ENCODE data around the gene RERG.
"Not testable (repeated sequence)": the region's sequence is repeated elsewhere in the genome, so short reads cannot be mapped to it uniquely, and the experiment has no call there.

The RERG gene, protein sequence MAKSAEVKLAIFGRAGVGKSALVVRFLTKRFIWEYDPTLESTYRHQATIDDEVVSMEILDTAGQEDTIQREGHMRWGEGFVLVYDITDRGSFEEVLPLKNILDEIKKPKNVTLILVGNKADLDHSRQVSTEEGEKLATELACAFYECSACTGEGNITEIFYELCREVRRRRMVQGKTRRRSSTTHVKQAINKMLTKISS

DNA sequence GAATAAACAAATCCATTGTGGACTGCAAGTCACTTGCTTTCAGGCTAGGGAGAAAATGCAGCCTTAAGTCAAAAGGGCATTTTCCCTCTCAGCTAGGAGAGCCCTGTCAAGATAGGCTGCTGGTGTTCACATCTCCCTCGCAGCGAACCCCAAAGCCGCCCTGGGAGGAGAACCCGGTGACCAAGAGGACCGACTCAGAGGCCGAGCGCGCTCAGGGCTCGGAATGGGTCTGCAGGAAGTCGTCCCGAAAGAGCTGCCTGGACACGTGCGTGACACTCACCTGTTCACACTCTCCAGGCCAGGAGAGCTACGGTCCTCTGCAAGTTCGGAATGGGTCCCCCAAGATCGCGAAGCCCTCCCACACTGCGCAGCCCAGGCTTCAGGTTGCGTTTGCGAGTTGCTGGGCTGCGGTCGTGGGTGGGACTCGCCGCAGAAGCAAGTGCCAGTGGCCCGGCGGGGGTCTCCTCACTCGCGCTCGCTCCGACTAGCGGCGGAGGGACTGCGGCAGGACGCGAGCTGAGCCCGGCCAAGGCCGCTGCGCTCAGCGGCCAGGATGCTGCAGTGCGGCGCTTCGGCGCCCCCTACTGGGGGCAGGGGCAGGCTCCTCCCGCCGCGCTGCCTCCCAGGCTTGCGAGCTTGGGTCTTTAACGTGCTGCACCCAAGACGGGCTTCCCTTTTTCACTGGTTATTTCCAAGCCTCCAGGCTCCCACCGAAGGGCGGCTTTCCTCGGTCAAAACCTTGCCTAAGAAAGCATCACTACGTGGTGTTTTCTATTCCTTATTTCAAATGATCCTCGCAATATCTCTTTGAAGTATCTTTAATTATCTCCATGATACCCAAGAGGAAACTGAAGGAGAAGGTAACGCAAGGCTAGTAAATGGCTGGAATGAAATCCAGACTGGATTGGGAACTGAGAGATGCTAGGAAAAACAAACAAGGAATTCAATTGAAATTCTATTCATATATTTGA, at the start of gene RERG:
TSS of gene RERG (minus strand) at position 503 of the 971 bp plus-strand sequence. CDS start 3,928 bp downstream, outside the sequence.
- DNase-seq: peak; percentile 89

DNA sequence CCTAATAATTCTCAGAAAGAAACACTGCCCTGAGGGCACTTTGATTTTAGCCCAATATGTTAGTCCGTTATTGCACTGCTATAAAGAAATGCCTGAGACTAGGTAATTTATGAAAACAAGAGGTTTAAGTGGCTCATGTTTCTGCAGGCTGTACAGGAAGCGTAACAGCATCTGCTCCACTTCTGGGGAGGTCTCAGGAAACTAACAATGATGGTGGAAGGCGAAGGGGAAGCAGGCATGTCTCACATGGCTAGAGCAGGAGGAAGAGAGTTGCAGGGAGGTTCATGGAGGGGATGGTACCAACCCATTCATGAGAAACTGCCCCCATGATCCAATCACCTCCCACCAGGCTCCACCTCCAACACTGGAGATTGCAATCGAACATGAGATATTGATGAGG, 49.4 kb upstream of the RERG start:
- DNase-seq: peak; percentile 26

DNA sequence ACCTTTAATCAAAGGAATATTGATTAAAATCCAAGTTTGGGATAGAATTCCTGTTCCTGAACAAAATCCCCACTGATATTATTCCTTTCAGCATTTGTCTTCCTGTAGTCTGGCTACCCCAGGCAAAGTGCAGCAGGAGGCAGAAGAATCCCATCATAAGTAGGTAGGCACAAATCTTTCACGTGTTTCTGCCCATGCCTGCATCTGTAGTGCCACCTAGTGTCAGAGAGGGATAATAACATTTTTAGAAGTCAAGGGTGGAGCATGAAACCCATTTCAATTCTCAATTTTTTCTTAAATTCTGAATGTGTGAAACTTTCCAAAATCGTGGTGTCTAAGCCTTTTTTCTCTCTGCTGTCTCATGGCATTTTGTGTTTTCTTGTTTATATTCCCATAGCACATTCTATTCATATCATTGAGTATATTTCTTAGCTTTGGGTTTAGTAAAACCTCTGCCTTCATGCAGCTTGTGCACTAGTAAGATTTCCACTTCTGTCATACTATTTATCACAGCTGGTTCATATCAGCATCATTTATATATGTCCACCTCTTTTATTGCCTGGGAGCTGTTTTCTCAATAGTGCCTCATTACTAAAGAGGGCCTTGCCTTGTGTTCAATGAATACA, 47.8 kb upstream of the RERG start:
- DNase-seq: peak; percentile 77

DNA sequence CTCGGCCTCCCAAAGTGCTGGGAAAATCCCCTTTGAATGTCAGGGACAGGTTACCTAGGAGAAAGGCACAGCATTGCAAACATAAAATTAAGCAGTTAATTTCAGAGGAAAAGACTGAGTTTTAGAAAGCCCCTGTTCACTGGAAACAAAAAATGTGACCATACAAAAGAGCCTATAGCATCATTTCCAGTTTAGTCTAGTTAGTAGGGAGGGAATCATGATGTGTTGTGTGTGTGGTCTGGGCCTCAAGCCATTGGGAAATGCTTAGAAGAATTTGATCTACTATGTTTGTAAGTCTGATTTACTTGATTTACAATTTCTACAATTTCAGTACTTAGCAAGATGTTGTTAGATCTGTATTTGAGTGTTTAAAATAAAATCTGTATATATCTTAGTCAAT, 47.1 kb upstream of the RERG start:
- no peak for DNase-seq

DNA sequence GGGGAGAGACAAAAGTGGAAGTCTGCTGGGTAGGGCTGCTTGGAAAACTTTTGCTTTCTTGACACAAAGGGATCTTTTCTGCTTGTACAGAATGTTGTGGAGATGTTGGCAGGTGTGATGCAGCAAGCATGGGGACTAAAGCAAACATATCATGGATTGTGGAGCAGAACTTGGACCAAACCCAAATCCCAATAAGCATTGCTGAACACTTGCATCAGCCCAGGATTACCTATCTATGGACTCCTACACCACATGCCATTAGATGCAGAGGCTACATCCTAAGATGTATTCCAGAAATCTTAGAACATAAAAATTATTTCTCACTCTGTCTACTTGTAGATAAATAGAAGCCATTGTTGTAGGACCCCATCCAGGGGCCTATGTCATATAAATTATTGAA, 44.7 kb upstream of the RERG start:
- peak; percentile 47 for DNase-seq

DNA sequence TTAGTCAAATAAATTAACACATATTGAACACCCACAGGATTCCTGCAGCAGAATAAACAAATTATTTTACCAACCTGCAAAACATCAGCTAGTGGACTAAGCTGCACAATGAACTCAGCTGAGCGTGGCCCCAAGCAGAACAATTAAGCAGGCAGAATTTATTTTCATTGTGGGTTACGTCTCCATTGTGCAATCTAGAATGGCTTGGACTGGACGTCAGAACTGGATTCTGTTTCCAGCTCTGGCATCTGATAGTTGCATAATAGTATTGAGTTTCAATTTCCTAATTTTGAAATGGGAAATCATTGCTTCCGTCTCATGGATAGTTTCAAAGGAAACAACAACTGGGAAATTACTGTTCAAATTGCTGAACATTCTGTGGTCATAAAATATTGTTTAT, 35.5 kb upstream of the RERG start:
- peak; percentile 68 for DNase-seq

DNA sequence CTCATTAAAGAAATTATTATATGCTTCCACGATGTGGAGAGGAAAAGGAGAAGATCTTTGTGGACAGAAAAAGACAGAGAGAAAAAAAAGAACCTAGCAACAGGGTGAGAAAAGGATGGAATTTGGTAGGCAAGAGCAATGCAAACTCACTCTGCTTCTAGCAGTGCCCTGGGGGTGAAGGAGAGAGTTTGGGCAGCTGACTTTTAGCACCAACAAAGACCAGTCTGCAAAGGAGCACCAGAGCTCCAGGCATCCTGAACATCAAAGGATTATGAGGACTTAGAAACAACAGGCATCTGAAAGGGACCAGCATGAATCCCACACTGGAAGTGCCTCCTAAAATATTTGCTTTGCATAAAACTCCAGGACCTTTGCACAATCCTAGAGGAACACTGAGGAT, 32.8 kb upstream of the RERG start:
- peak; percentile 65 for DNase-seq

DNA sequence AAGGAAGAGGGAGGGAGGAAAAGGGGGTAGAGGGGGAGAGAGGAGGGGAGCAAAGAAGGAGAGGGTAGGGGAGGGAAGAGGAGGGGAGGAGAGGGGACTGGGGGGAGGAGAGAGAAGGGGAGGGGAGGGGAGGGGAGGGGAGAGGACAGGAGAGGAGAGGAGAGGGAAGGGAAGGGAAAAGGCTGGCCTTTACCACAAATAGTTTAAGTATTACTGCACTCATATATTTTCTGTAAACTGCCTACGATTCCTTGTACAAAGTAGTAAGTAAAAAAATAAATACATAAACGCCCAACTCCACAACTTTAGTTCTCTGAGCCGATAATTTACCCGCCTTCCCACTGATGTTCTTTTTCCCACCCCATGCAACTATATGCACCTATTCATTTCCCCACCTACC, 23.7 kb upstream of the RERG start:
- no peak for DNase-seq

DNA sequence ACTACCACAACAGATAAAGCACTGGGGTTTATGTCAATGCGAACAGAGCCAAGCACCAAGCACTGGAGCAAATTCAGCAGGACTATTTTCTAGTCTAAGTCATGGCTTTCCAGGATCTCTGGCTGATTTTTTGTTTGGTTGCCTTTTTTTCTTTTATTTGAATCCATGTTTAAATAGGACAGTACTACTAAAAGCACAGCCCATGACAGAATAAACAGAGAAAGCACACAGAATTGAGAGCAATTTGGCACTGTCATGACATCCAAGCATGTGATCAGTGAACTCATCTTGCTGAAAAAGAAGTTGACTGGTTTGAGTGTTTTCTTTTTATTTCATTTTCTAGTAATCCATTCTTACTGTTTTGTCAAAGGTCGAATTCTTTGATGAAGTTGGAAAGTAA, 23.1 kb upstream of the RERG start:
- peak; percentile 70 for DNase-seq

DNA sequence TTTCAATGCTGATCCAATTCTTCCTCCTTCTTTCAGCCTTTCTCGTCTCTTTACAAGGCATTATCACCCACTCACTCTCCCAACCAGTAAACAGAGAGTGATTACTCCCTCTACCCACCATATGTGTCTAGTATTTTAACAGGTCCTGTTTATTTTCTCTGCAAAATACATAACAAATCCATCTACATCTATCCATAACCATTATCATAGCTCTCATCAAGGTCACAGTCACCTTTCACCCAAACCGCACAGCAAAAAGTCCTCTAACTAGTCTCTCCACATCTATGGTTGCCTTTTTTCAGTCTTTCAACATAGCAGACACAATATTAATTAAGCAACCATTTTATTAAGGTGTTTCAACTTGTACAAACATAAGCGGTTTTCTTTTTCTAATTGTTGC, 21.9 kb upstream of the RERG start:
- no peak for DNase-seq

DNA sequence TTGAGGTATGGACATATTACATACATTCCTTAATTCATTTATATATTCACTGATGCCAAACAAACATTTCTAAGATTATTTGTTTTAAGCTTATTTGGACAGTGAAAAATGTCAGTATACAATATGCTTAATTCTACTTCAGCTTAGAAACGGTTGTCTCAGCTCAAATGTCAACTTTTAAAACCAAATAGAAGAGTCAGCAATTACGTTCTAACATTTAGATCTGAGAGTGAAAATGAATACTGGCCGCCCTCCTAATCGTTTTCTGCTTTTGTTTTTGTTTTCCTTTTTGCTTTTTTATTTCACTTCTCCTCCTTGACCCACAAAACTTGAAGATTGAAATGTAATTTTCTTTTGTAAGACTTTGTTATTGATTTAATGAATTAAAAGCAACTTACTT, 19.7 kb upstream of the RERG start:
- DNase-seq: no peak

DNA sequence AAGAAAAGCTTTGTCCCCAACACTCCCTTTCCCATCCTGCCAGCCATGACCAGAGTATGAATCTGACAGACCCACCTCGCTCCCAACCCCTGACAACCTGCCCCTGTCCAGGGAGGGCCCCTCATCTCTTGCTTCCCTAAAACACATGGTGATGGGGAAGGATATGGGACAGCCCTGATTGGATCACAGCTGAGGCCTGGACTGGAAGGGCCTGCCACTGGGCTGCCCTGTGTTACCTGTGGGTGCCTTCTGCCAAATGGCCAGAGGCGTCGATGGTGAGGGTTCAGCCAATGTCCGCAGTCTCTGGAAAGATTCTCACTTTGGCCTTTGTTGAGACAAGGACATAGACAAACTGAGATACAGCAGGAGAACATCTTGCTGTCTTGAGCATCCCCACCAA, 13.3 kb upstream of the RERG start:
- no peak for DNase-seq

DNA sequence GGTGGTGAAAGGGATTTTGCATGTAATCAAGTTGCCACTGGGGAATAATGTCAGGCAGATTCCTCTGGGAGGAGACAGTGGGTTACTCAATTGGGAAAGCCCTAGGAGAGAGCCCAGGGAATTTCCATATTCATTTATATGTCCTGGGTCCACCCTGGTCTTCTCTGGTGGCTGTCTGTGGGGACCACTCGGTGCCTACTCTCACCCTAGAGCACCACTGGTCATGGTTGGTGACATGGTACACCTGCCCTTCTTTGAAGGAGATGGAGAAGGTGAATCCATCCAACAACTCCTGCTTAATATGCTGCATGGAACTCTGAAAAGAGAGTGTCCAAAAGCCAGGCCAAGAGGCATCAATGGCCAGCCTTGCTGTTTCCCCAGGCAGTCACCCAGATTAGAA, 12.8 kb upstream of the RERG start:
- no peak for DNase-seq

DNA sequence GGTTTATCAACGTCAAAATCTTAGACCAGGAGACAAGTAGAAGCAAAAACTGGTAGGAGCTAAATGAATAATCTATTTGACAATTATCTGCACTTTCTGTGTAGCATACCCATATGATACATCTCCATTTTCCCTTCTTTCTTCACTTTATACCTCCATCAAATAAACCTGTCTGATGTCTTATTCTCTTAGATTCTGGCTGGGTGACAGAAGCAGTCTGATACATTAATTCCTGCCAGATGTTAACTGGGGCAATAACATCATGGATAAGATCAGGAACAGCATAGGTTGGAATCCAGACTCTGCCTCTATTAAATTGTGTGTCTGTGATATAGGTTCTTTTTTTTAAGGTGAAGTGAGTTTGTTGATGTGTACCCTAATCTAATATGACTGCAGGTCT, 11.7 kb upstream of the RERG start:
- DNase-seq: no peak

DNA sequence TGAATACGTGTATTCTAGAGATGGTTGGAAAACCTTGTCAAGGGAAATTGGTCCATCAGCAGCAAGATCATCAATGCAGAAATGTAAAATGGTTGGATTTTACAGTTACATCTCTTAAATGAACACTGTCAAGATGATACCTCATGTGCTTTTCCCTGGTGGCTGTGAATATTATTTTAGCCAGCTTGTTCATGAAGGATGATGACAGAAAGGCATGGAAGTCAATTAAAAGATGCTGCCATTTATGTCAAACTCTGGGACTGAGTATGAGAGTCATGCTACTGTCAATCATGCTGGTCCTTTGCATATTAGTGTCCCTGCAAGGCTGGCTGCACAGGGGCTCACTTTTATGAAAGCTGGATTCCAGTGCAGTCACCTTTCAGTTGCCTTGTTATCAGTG, 10.3 kb upstream of the RERG start:
- no peak for DNase-seq

DNA sequence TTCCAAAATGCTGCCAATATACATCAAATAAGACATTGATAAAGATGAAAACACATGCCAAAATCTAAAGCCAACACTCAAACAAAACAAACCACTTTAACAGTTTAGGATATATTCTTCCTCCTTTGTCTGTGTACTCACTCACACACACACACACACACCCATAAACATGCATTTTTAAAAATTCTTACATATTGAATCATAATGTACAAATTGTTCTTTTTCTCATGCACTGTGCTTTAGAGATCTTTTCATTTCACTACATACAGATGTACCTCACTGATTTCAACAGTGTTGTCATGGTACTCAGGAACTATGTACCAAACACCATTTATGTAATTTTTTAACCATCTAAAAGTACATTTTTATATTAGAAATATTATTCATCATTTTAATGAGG, 9.5 kb upstream of the RERG start:
- no peak for DNase-seq

DNA sequence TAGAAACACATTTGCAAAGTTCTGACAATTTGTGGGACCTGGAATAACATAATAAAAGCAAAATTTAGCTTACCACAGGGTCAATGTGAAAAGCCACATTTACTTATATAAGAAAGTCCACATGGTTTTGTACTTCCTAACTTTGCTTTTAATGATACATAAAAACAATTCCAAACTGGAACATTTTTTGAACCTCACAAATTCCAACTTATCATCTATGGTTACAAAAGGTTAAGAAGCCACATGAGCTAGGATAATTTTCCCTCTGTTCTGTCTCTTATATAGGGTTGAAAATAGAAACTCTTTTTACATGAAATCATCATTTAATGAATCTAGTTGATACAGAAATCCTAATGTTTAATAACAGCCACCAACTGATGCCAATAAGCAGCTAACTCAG, 8.9 kb upstream of the RERG start:
- no peak for DNase-seq

DNA sequence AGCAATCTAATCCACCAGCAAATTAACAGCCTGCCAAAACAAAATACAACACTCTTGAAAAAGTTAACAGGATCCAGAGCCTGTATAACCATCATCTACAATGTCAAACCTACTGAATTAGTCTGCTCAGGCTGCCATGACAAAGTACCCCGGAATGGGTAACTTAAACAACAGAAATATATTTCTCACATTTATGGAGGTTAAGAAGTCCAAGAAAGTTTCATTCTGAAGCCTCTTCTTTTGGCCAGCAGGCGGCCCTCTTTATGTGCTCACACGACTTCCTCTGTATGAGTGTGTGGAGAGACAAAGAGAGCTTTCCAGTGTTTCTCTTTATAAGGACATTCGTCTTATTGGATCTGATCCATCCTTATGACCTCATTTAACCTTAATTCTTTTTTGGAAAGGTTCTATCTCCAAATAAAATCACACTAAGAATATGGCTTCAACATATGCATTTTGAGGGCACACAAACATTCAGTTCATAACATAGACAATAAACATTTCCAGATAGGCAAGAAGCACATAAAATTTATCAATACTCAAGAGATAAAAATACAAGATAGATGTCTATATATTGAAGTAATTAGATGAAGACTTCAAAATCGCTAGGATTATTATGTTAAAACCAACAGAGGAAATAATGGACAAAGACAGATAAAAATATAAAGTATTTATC, 5.9 kb upstream of the RERG start:
- DNase-seq: peak; percentile 74

DNA sequence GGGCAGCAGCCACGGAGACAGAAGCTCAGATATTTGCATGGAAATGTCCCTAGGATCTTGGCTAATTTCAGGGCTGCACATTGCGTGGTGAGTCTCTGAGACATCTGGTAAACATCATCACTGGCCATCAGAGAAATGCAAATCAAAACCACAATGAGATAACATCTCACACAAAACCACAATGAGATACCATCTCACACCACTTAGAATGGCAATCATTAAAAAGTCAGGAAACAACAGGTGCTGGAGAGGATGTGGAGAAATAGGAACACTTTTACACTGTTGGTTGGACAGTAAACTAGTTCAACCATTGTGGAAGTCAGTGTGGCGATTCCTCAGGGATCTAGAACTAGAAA, 4.6 kb upstream of the RERG start:
- not testable (repeated sequence) for DNase-seq

DNA sequence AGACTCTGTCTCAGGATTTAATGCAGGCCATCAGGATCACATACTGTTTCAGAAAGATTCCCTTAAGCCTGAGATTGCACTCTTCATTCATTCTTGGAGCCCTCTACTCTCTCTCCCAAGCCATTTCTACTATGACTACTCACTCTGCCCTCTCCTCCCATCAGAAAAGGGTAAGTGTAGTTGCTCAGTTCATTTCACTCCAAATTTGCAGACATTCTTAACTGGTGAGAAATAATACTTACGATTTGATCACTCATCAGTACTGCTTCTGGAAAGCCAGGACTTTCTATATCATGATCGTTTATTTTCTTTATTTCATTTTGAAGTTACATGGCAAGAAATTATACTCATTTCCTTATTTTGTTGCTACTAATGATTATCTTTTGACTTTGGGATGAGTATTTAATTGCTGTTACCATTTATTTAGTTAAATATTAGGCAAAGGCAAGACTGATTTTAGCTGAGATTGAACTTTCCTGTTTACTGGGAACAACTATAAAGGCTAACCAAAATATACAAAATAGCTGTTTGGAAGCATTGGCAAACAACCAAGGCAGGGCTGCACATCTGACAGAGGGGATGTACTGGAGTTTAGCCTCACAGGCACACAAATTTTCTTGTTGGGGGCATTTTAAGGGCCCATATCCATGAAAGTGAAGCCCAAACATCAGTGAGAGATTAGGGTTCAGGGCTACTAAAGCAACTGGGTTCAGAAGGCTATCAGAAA, 4.1 kb upstream of the RERG start:
- no peak for DNase-seq

DNA sequence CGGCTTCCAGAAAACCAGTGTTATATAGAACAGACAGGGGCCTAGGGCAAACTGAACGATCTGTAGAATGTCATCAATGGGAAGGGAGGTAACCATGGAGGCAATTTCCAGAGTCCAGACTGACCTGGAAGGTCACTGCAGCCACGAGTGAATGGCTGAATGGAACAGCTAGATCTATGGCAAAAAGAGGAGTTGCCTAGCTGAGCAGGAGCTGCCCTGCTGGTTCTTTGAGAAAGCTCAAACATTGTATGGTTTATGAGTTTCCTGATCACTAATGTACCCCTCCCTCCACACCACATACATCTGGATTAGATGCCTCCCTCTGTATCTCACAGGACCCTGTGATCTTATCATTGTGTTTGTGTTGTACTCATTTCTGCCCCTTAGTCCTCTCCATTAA, 1.0 kb upstream of the RERG start:
- peak; percentile 21 for DNase-seq

DNA sequence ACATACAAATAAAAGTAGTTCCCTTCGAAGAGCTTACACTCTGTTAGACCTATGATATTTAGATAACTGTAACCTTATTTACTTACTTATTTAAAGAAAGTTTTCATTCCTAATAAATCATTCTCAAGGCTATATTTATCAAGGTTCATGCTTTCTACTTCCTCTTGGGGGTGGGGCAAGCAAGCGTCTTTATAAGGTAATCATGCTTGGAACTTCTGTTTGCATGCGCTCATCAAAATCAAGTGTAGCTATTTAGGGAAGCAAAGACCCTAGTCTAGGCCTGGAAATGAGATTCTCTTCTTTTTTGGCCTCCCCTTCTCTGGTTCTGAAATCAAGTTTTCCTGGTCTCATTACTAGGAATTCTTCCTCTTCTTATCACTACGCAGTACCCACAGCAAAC, 766 bp downstream of the RERG start:
- DNase-seq: peak; percentile 73

DNA sequence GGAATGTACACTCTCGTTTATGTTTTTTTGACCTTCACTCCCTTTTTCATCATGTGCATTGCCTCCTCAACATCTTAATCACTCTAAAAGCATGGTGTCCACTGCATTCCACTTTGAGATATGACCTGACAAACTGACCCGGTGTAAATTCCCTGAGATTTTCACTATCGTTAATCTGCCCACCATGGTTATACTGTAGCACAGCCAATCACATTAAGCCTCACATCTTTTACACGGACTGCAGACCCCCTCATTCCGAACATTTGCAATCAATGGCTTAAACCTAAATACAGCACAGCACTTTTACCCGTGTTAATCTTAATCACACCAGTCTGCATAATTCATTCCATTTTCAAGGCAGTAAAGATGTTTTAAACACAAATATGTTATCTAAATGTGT, 2.4 kb downstream of the RERG start:
- DNase-seq: no peak

Data from NCI-H69 (cell line).